Endometrial microvascular endothelial cells (primary cell): ENCODE measurements around the gene RPP25L. TPM values are rescaled to one million over a fixed set of nuclear protein-coding genes. Genes with fewer than 3 reads are reported as not detected.

Experiments
- in situ Hi-C: cut with HindIII; loops from 2 replicates; pipeline ENCODE4 v1.10.0; 2017; ENCODE audit warnings: low sequenced_read_pairs, low pct_unique_long_range_greater_than_20kb; ENCODE audit errors: inconsistent ontology term
- total RNA-seq: library from RNA; depleted of rRNA; stranded (reverse); fragments of >200 nt; gene quantifications from one replicate; pipeline ENCODE4 v1.2.3, GENCODE V29; 2015; ENCODE audit errors: inconsistent ontology term

Gene RPP25L
- total RNA-seq = 39.7 TPM

GRCh38 chr9:34611811-34612787 lies at the start of gene RPP25L:
Gene RPP25L, minus strand, starts transcription at chr9:34612097. Its CDS starts 801 bp downstream, at chr9:34611296.
- in situ Hi-C loops = no loop called here

GRCh38 chr9:34659592-34660253 lies 47.8 kb upstream of the RPP25L start:
- in situ Hi-C loops = no loop called here

GRCh38 chr9:34658461-34658860 lies 46.6 kb upstream of the RPP25L start:
- in situ Hi-C loops = no loop called here

- in situ Hi-C loops = no loop called here
Measured at GRCh38 chr9:34656992-34657391, 45.1 kb upstream of the RPP25L start.

GRCh38 chr9:34655394-34655793 lies 43.5 kb upstream of the RPP25L start:
- in situ Hi-C loops = no loop called here

- in situ Hi-C loops = no loop called here
Measured at GRCh38 chr9:34654323-34655051, 42.6 kb upstream of the RPP25L start.

- in situ Hi-C loops = no loop called here
Measured at GRCh38 chr9:34653151-34654072, 41.5 kb upstream of the RPP25L start.

GRCh38 chr9:34652602-34653000 lies 40.7 kb upstream of the RPP25L start:
- in situ Hi-C loops = no loop called here

GRCh38 chr9:34651876-34652601 lies 40.1 kb upstream of the RPP25L start, which contains the start of gene IL11RA:
Gene IL11RA, plus strand, starts transcription at chr9:34652185. Its CDS starts 3,033 bp downstream, at chr9:34655218.
- in situ Hi-C loops = no loop called here

- in situ Hi-C loops = no loop called here
Measured at GRCh38 chr9:34651321-34651720, 39.4 kb upstream of the RPP25L start.

- in situ Hi-C loops = no loop called here
Measured at GRCh38 chr9:34650816-34651215, 38.9 kb upstream of the RPP25L start.

- in situ Hi-C loops = no loop called here
Measured at GRCh38 chr9:34648673-34649072, 36.8 kb upstream of the RPP25L start.

GRCh38 chr9:34647651-34648050 lies 35.8 kb upstream of the RPP25L start:
- in situ Hi-C loops = no loop called here

GRCh38 chr9:34647084-34647403 lies 35.1 kb upstream of the RPP25L start:
- in situ Hi-C loops = no loop called here

- in situ Hi-C loops = no loop called here
Measured at GRCh38 chr9:34646211-34647083, 34.5 kb upstream of the RPP25L start, which contains the start of gene GALT. Gene GALT, plus strand, starts transcription at chr9:34646675. Its CDS starts 30 bp downstream, at chr9:34646705.

- in situ Hi-C loops = no loop called here
Measured at GRCh38 chr9:34644766-34645314, 32.9 kb upstream of the RPP25L start.
